Upper lobe of left lung (tissue), 4 donors: ENCODE results near the gene EPHB1.

Experiments
- CTCF ChIP-seq, 6 experiments: fragments of 450-650 bp in 4 of 6; fragments of 200-600 bp in 2 of 6; sonication (generic) in 2 of 6; IDR thresholded peaks; one replicate each; pipeline ENCODE4 v1.5.1; 2016 to 2019; ENCODE audit warnings: antibody characterized with exemption in 6 of 6
- POLR2A ChIP-seq, 4 donors: fragments of 450-650 bp; IDR thresholded peaks; one replicate each; pipeline ENCODE4 v1.5.1; 2016 to 2017; ENCODE audit warnings: antibody characterized with exemption in 4 of 4, mild to moderate bottlenecking in 2 of 4
- POLR2AphosphoS5 ChIP-seq, 2 donors: sonication (generic); formaldehyde crosslinking; IDR thresholded peaks; one replicate each; pipeline ENCODE4 v1.5.1; 2017; ENCODE audit warnings: antibody characterized with exemption in 2 of 2

GRCh38 chr3:134753999-134754742, 40.9 kb upstream of the EPHB1 start:
- TF ChIP-seq CTCF (IDR thresholded peaks at IDR 0.05): no peak
- TF ChIP-seq POLR2A (IDR thresholded peaks at IDR 0.05): no peak
- no peak for TF ChIP-seq POLR2AphosphoS5 (IDR thresholded peaks at IDR 0.05)
